ENCODE measurements around the gene MCF2. TPM values are rescaled to one million over a fixed set of nuclear protein-coding genes. Genes with fewer than 3 reads are reported as not detected.

MCF2 gene
- 0.27 TPM for total RNA-seq
- polyA plus RNA-seq (ENCODE audit: insufficient read depth in 1 of 8, insufficient read length in 8 of 8, low replicate concordance in 1 of 8) = under 1 TPM; 0.11 to 0.48 (median 0.21) TPM
- long read RNA-seq, donor 1 = 0 reads
- long read RNA-seq, donor 2 = 0 reads
- long read RNA-seq, donor 3 = 0 reads
- long read RNA-seq, donor 4 = 0 reads
- long read RNA-seq, donor 5, partial matches to known transcripts = 0 of 1 reads
- long read RNA-seq, donor 5, other reads (novel, unspliced or antisense) = 0 of 1 reads
- long read RNA-seq, donor 6 = 0 reads
- long read RNA-seq, donor 7 = 0 reads
- long read RNA-seq, donor 8 = 0 reads
- long read RNA-seq, donor 9 = 0 reads
- long read RNA-seq, donor 10 = 0 reads
- long read RNA-seq, donor 11 = 0 reads

- Histone ChIP-seq H3K4me1 (ENCODE audit: control insufficient read depth, insufficient read depth, low read length) (no peaks in the 10 kb centered on the region), H3K27me3 (ENCODE audit: control insufficient read depth, insufficient read depth, low read length) (no peaks in the 10 kb centered on the region), H3K36me3 (ENCODE audit: control insufficient read depth, insufficient read depth, low read length) (no peaks in the 10 kb centered on the region), H3K9me3 (replicated peaks; ENCODE audit: control insufficient read depth, low read depth, low read length) (no peaks in the 10 kb centered on the region), H3K4me3 (ENCODE audit: low read length) (no peak within 1 kb of the TSS), H3K27ac (ENCODE audit: low read length) (no peak within 1 kb of the TSS)
- no peak for DNase-seq
- no CpG with 5 or more reads among the region's 4 CpGs for whole genome bisulfite sequencing (ENCODE audit: insufficient coverage)
Measured at GRCh38 chrX:139708067-139708466, at the start of gene MCF2. Gene MCF2 (minus strand): TSS chrX:139708167. CDS start chrX:139651744, 56,423 bp downstream.

DNA sequence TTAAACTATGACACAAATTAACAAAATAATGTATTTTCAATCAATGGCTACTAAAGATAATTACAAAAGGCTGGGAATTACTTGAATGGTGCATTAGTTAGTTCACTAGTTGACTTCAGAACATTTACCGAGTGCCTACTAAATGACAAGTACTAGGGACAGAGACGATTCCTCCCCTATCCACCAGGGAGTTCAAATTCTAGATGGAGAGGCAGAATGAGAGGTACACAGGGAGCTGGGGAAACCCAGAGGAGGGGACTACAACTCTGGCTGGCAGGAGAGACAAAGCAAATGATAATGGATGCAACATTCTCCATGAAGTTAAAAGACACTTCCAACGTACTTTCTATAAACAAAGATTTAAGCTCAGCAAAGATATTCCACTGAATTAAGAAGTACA is 43.1 kb upstream of the MCF2 start:
- Histone ChIP-seq H3K4me1 (ENCODE audit: control insufficient read depth, insufficient read depth, low read length) (no peaks in the 10 kb centered on the region), H3K36me3 (ENCODE audit: control insufficient read depth, insufficient read depth, low read length) (no peaks in the 10 kb centered on the region), H3K9me3 (replicated peaks; ENCODE audit: control insufficient read depth, low read depth, low read length) (peaks cover 14% of the 10 kb centered on the region), H3K27ac (ENCODE audit: low read length) (no peak overlapping the region), H3K4me3 (ENCODE audit: low read length) (no peak overlapping the region), H3K27me3 (ENCODE audit: control insufficient read depth, insufficient read depth, low read length) (peaks cover 2% of the 10 kb centered on the region)
- no CpG with 5 or more reads among the region's 3 CpGs for WGBS (ENCODE audit: insufficient coverage)
- DNase-seq = no peak

DNA sequence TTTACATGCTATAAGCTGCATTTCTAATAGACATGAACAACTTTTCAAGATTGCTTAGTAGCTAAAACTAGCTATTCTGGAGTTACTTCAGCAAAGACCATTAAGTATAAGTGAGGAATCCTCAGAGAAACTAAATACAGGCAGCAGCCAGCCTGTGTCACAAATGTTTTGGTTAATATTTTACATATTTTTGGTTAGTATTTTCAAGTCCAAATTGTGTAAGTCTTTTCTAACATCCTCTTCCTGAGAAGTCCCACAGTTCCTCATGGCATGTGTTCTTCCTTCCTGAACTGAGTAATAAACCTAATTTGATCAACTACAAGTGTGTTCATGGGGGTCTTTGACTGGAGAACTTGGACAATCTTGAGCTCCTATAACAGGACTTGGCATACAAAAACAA is 42.4 kb upstream of the MCF2 start:
- no peak overlapping the region for H3K4me3 ChIP-seq (ENCODE audit: low read length)
- no peak for DNase-seq
- peaks cover 2% of the 10 kb centered on the region for H3K27me3 ChIP-seq (ENCODE audit: control insufficient read depth, insufficient read depth, low read length)
- no peaks in the 10 kb centered on the region for H3K4me1 ChIP-seq (ENCODE audit: control insufficient read depth, insufficient read depth, low read length)
- H3K36me3 ChIP-seq (ENCODE audit: control insufficient read depth, insufficient read depth, low read length) = no peaks in the 10 kb centered on the region
- H3K9me3 ChIP-seq (replicated peaks; ENCODE audit: control insufficient read depth, low read depth, low read length) = peaks cover 12% of the 10 kb centered on the region
- H3K27ac ChIP-seq (ENCODE audit: low read length) = no peak overlapping the region

- WGBS (ENCODE audit: insufficient coverage) = no CpG with 5 or more reads among the region's 2 CpGs
- H3K27ac ChIP-seq (ENCODE audit: low read length) = no peak overlapping the region
- no peaks in the 10 kb centered on the region for H3K9me3 ChIP-seq (replicated peaks; ENCODE audit: control insufficient read depth, low read depth, low read length)
- no peak for DNase-seq
- H3K4me3 ChIP-seq (ENCODE audit: low read length) = no peak overlapping the region
- H3K27me3 ChIP-seq (ENCODE audit: control insufficient read depth, insufficient read depth, low read length) = no peaks in the 10 kb centered on the region
- no peaks in the 10 kb centered on the region for H3K36me3 ChIP-seq (ENCODE audit: control insufficient read depth, insufficient read depth, low read length)
- no peaks in the 10 kb centered on the region for H3K4me1 ChIP-seq (ENCODE audit: control insufficient read depth, insufficient read depth, low read length)
Measured at GRCh38 chrX:139739138-139739537, 31.2 kb upstream of the MCF2 start.

- Histone ChIP-seq H3K4me1 (ENCODE audit: control insufficient read depth, insufficient read depth, low read length) (no peaks in the 10 kb centered on the region), H3K9me3 (replicated peaks; ENCODE audit: control insufficient read depth, low read depth, low read length) (no peaks in the 10 kb centered on the region), H3K36me3 (ENCODE audit: control insufficient read depth, insufficient read depth, low read length) (no peaks in the 10 kb centered on the region), H3K27me3 (ENCODE audit: control insufficient read depth, insufficient read depth, low read length) (no peaks in the 10 kb centered on the region), H3K27ac (ENCODE audit: low read length) (no peak overlapping the region), H3K4me3 (ENCODE audit: low read length) (no peak overlapping the region)
- DNase-seq = no peak
Measured at GRCh38 chrX:139738581-139738980, 30.6 kb upstream of the MCF2 start.

- DNase-seq = no peak
- Histone ChIP-seq H3K27ac (ENCODE audit: low read length) (no peak overlapping the region), H3K4me1 (ENCODE audit: control insufficient read depth, insufficient read depth, low read length) (no peaks in the 10 kb centered on the region), H3K9me3 (replicated peaks; ENCODE audit: control insufficient read depth, low read depth, low read length) (no peaks in the 10 kb centered on the region), H3K36me3 (ENCODE audit: control insufficient read depth, insufficient read depth, low read length) (no peaks in the 10 kb centered on the region), H3K27me3 (ENCODE audit: control insufficient read depth, insufficient read depth, low read length) (no peaks in the 10 kb centered on the region), H3K4me3 (ENCODE audit: low read length) (no peak overlapping the region)
- no CpG with 5 or more reads among the region's 1 CpG for WGBS (ENCODE audit: insufficient coverage)
Measured at GRCh38 chrX:139736151-139736550, 28.2 kb upstream of the MCF2 start.

DNA sequence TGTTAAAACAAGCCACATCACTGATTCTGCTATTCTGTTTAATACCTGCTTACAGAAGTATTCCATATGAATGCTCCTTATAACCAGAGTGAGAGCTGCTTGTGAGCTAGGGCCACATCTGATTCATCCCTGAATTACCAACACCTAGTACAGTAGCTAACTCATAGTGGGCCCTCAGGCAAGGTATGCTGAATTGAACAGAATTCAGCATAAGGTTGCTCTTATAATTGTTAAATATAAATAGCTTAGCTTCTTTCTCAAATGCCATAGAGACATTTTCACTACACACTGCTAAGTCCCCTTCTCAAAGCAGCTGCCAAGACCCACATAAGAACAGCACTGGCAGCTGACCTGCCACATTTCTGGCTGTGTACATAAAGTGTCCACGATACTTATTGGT is 27.0 kb upstream of the MCF2 start:
- WGBS (ENCODE audit: insufficient coverage) = no CpG with 5 or more reads among the region's 1 CpG
- no peaks in the 10 kb centered on the region for H3K36me3 ChIP-seq (ENCODE audit: control insufficient read depth, insufficient read depth, low read length)
- DNase-seq = no peak

DNA sequence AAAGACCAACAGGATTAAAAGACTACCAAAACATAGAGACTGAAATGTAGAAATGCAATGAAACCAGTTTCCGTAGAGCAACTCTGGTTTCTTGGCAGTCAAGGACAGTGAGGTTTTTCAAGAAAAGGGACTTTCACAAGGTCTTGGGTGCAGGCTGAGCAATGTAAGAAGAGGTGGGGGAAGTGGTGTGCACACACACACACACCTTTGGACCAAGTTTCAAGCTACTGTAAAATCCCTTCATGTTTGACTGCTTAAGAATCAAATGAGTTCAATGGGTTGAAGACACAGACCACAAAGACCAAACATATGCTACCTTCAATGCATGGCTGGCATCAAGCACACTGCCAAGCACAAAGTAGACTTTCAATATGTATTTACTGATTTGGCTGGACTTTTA is 17.8 kb upstream of the MCF2 start:
- H3K4me3 ChIP-seq (ENCODE audit: low read length) = no peak overlapping the region
- no peak overlapping the region for H3K27ac ChIP-seq (ENCODE audit: low read length)
- H3K27me3 ChIP-seq (ENCODE audit: control insufficient read depth, insufficient read depth, low read length) = peaks cover 2% of the 10 kb centered on the region
- DNase-seq = no peak
- H3K9me3 ChIP-seq (replicated peaks; ENCODE audit: control insufficient read depth, low read depth, low read length) = no peaks in the 10 kb centered on the region
- H3K36me3 ChIP-seq (ENCODE audit: control insufficient read depth, insufficient read depth, low read length) = no peaks in the 10 kb centered on the region
- no CpG with 5 or more reads among the region's 1 CpG for WGBS (ENCODE audit: insufficient coverage)
- no peaks in the 10 kb centered on the region for H3K4me1 ChIP-seq (ENCODE audit: control insufficient read depth, insufficient read depth, low read length)

More for the DNA sequence above, 27.0 kb upstream of the MCF2 start:
- Histone ChIP-seq H3K27ac (ENCODE audit: low read length) (no peak overlapping the region), H3K4me3 (ENCODE audit: low read length) (no peak overlapping the region), H3K27me3 (ENCODE audit: control insufficient read depth, insufficient read depth, low read length) (no peaks in the 10 kb centered on the region), H3K4me1 (ENCODE audit: control insufficient read depth, insufficient read depth, low read length) (no peaks in the 10 kb centered on the region), H3K9me3 (replicated peaks; ENCODE audit: control insufficient read depth, low read depth, low read length) (no peaks in the 10 kb centered on the region)

GRCh38 chrX:139724626-139725025 is 16.7 kb upstream of the MCF2 start:
- WGBS (ENCODE audit: insufficient coverage) = no CpG with 5 or more reads among the region's 2 CpGs
- peak; percentile 2 for DNase-seq
- Histone ChIP-seq H3K27ac (ENCODE audit: low read length) (no peak overlapping the region), H3K9me3 (replicated peaks; ENCODE audit: control insufficient read depth, low read depth, low read length) (no peaks in the 10 kb centered on the region), H3K4me3 (ENCODE audit: low read length) (no peak overlapping the region), H3K27me3 (ENCODE audit: control insufficient read depth, insufficient read depth, low read length) (peaks cover 2% of the 10 kb centered on the region), H3K36me3 (ENCODE audit: control insufficient read depth, insufficient read depth, low read length) (no peaks in the 10 kb centered on the region), H3K4me1 (ENCODE audit: control insufficient read depth, insufficient read depth, low read length) (no peaks in the 10 kb centered on the region)

GRCh38 chrX:139720979-139721378 is 13.0 kb upstream of the MCF2 start:
- no peak for DNase-seq
- peaks cover 5% of the 10 kb centered on the region for H3K27me3 ChIP-seq (ENCODE audit: control insufficient read depth, insufficient read depth, low read length)
- no peaks in the 10 kb centered on the region for H3K36me3 ChIP-seq (ENCODE audit: control insufficient read depth, insufficient read depth, low read length)
- no peaks in the 10 kb centered on the region for H3K9me3 ChIP-seq (replicated peaks; ENCODE audit: control insufficient read depth, low read depth, low read length)
- H3K4me1 ChIP-seq (ENCODE audit: control insufficient read depth, insufficient read depth, low read length) = no peaks in the 10 kb centered on the region
- WGBS (ENCODE audit: insufficient coverage) = 100% methylated on average over 2 of the region's 6 CpGs
- no peak overlapping the region for H3K27ac ChIP-seq (ENCODE audit: low read length)
- H3K4me3 ChIP-seq (ENCODE audit: low read length) = no peak overlapping the region

- DNase-seq = no peak
- 48% methylated on average over 4 of the region's 5 CpGs for WGBS (ENCODE audit: insufficient coverage)
Measured at GRCh38 chrX:139720136-139720535, 12.2 kb upstream of the MCF2 start.

More at GRCh38 chrX:139720136-139720535, 12.2 kb upstream of the MCF2 start:
- no peaks in the 10 kb centered on the region for H3K4me1 ChIP-seq (ENCODE audit: control insufficient read depth, insufficient read depth, low read length)
- H3K36me3 ChIP-seq (ENCODE audit: control insufficient read depth, insufficient read depth, low read length) = no peaks in the 10 kb centered on the region
- no peak overlapping the region for H3K27ac ChIP-seq (ENCODE audit: low read length)
- H3K9me3 ChIP-seq (replicated peaks; ENCODE audit: control insufficient read depth, low read depth, low read length) = no peaks in the 10 kb centered on the region
- H3K4me3 ChIP-seq (ENCODE audit: low read length) = no peak overlapping the region
- H3K27me3 ChIP-seq (ENCODE audit: control insufficient read depth, insufficient read depth, low read length) = peaks cover 3% of the 10 kb centered on the region

Data from muscle of leg (tissue), 16 donors.